Suprapubic skin (tissue), 4 donors: ENCODE measurements around the gene PIK3R2. TPM values are rescaled to one million over a fixed set of nuclear protein-coding genes. Genes with fewer than 3 reads are reported as not detected.

Experiments
- DNase-seq, 2 donors: peaks; one replicate each; pipeline ENCODE4 v3.0.0-alpha.2; 2019; ENCODE audit warnings: low spot score in 2 of 2
- H3K27ac ChIP-seq: fragments of 200-600 bp; sonication (generic); one replicate; pipeline ENCODE4 v1.5.1; 2019
- H3K27me3 ChIP-seq: fragments of 200-600 bp; sonication (generic); one replicate; pipeline ENCODE4 v1.5.1; 2019
- H3K36me3 ChIP-seq: fragments of 200-600 bp; sonication (generic); one replicate; pipeline ENCODE4 v1.5.1; 2019
- H3K4me1 ChIP-seq: fragments of 200-600 bp; sonication (generic); one replicate; pipeline ENCODE4 v1.5.1; 2019
- H3K4me3 ChIP-seq: fragments of 200-600 bp; sonication (generic); one replicate; pipeline ENCODE4 v1.5.1; 2019; ENCODE audit warnings: mild to moderate bottlenecking
- H3K9me3 ChIP-seq: fragments of 200-600 bp; sonication (generic); one replicate; pipeline ENCODE4 v1.5.1; 2019
- CTCF ChIP-seq, 2 donors: fragments of 200-600 bp in 1 of 2; fragments of 450-650 bp in 1 of 2; sonication (generic) in 1 of 2; IDR thresholded peaks; one replicate each; pipeline ENCODE4 v1.5.1; 2016 to 2019; ENCODE audit warnings: antibody characterized with exemption in 2 of 2, mild to moderate bottlenecking in 1 of 2, moderate library complexity in 1 of 2
- EP300 ChIP-seq: sonication (generic); formaldehyde crosslinking; IDR thresholded peaks from one replicate; pipeline ENCODE4 v1.6.1; 2017; ENCODE audit warnings: antibody characterized with exemption
- POLR2A ChIP-seq, 2 donors: fragments of 450-650 bp; IDR thresholded peaks; one replicate each; pipeline ENCODE4 v1.6.1; 2017; ENCODE audit warnings: antibody characterized with exemption in 2 of 2, mild to moderate bottlenecking in 2 of 2, moderate library complexity in 2 of 2
- POLR2AphosphoS5 ChIP-seq, 3 donors: sonication (generic); formaldehyde crosslinking; IDR thresholded peaks; one replicate each; pipeline ENCODE4 v1.6.1; 2017; ENCODE audit warnings: antibody characterized with exemption in 3 of 3
- WGBS: methylation state at CpG from one replicate; pipeline ENCODE4 v1.1.5; 2018; 5-methylcytosine and 5-hydroxymethylcytosine counted together
- total RNA-seq, 4 donors: library from RNA; depleted of rRNA; stranded (reverse); fragments of >200 nt; gene quantifications; one replicate each; pipeline ENCODE4 v1.1.0, GENCODE V29; 2016

PIK3R2 gene
- total RNA-seq, 4 donors from 2014 or later: 14.1 to 25.9 (median 19.5) TPM

DNA sequence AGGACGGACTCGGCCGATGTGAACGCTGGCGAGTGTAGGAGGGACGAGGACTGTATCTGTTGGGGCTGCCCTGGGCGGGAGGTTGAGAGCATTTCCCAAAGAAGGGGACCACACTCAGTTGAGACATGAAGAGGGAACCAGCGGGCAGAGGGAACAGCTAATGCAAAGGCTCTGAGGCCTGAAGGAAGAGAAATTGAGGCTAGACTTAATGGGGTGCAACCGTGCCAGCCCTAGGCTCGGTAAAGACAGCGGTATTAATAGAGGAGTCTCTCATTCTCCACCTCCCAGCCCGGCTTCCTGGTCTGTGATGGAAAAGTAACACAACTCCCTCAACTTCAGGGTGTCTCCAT is 41.2 kb downstream of the PIK3R2 start:
- H3K9me3 ChIP-seq: no peaks in the 10 kb centered on the region
- WGBS: 63% methylated on average over 12 of the region's 12 CpGs
- no peaks in the 10 kb centered on the region for H3K27me3 ChIP-seq
- peaks cover 30% of the 10 kb centered on the region for H3K36me3 ChIP-seq
- no peak overlapping the region for H3K27ac ChIP-seq
- DNase-seq: no peak
- TF ChIP-seq POLR2AphosphoS5 (IDR thresholded peaks at IDR 0.05) (no peak), CTCF (IDR thresholded peaks at IDR 0.05) (no peak)
- H3K4me1 ChIP-seq: peaks cover 26% of the 10 kb centered on the region
- H3K4me3 ChIP-seq: peak overlapping the region; percentile 88

DNA sequence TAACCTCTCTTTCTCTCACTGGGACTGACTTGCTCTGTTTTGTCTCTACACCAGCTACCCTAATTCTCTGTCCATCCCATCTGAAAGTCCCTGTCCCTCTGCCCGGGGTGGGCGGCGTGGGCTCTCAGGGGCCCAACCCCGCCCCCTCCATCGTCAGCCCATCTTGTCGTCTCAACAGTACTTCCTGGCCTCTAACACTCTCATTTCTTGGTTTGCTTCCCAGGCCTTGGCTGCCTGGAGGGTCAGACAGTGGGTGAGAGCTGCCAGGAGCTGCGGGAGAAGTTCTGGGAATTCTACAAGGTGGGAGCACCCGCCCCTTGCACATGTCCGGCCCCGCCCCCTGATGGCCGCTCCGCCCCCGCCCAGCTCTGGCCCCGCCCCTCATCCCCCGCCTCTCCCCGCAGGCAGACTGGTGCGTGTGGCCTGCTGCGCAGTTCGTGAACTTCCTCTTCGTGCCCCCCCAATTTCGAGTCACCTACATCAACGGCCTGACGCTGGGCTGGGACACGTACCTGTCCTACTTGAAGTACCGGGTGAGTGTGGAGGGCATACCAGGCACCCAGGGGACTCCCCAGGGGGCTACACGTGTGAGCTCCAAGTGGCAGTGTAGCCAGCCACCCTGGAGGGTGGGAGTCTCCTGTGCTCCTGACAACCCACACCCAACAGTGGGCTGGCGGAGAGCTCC is 41.7 kb downstream of the PIK3R2 start:
- Histone ChIP-seq H3K27me3 (no peaks in the 10 kb centered on the region), H3K4me3 (peak overlapping the region; percentile 88), H3K4me1 (peaks cover 26% of the 10 kb centered on the region), H3K27ac (no peak overlapping the region), H3K36me3 (peaks cover 30% of the 10 kb centered on the region), H3K9me3 (no peaks in the 10 kb centered on the region)
- peak in 1 of 2 donors; percentile 69 for DNase-seq
- 13% methylated on average over 11 of the region's 27 CpGs for WGBS
- no peak for TF ChIP-seq EP300
- TF ChIP-seq CTCF (IDR thresholded peaks at IDR 0.05): no peak
- TF ChIP-seq POLR2AphosphoS5 (IDR thresholded peaks at IDR 0.05): no peak

DNA sequence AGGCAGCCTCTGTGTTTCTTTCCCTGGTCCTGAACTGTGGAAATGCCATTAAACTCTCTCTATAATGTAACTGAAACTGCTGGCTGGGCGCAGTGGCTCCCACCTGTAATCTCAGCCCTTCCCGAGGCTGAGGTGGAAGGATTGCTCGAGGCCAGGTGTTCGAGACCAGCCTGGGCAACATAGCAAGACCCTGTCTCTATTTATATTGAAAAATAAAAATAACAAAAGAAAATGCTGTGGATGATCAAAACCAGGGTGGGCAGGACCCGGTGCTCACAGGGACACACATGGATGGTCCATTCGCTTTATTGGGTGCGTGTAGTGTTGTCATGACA is 43.5 kb downstream of the PIK3R2 start:
- no peak overlapping the region for H3K27ac ChIP-seq
- peaks cover 30% of the 10 kb centered on the region for H3K36me3 ChIP-seq
- DNase-seq: no peak
- H3K27me3 ChIP-seq: no peaks in the 10 kb centered on the region
- no peaks in the 10 kb centered on the region for H3K9me3 ChIP-seq
- no peak overlapping the region for H3K4me3 ChIP-seq
- no peak for TF ChIP-seq POLR2AphosphoS5 (IDR thresholded peaks at IDR 0.05)
- no peak for TF ChIP-seq POLR2A (IDR thresholded peaks at IDR 0.05)
- no peak for TF ChIP-seq EP300
- TF ChIP-seq CTCF (IDR thresholded peaks at IDR 0.05): no peak
- 93% methylated on average over 7 of the region's 7 CpGs for WGBS
- peaks cover 26% of the 10 kb centered on the region for H3K4me1 ChIP-seq

DNA sequence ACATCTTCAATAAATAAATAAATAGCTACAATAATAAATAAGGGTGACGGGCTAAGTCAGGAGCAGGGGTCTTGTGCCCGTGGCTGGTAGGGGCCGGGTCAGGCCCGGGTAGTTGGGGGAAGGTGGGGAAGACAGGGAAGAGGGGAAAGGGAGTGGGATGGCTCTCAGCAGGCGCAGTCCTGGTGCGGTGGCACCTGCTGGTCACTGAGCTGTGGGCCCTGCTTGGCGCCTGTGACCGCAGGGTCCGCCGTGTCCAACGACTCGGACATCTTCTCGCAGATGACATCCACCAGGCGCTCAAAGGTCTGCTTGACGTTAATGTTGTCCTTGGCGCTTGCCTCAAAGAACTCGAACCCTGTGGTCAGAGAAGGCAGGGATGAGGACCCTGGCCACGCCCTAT is 44.3 kb downstream of the PIK3R2 start:
- Histone ChIP-seq H3K36me3 (peaks cover 30% of the 10 kb centered on the region), H3K27ac (no peak overlapping the region), H3K27me3 (no peaks in the 10 kb centered on the region), H3K4me3 (no peak overlapping the region), H3K9me3 (no peaks in the 10 kb centered on the region), H3K4me1 (peaks cover 19% of the 10 kb centered on the region)
- 93% methylated on average over 18 of the region's 18 CpGs for WGBS
- no peak for DNase-seq
- TF ChIP-seq POLR2A (IDR thresholded peaks at IDR 0.05) (no peak), POLR2AphosphoS5 (IDR thresholded peaks at IDR 0.05) (no peak), CTCF (IDR thresholded peaks at IDR 0.05) (no peak), EP300 (no peak)

DNA sequence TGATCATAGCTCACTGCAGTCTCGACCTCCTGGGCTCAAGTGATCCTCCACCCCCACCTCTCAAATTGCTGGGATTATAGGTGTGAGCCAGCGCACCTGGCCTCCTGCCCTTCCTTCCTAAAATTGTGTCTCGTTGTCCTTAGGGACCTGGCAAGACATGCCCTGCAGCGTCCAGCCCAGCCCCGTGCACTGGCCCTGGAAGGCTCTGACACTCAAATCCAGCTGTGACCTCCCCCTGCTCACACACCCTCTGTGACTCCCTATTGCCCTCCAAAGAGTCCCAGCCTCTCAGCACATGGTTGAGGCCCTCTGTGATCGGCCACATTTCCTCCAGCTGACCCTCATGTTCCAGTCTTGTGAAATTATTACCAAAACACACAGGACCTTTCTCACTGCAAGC is 45.0 kb downstream of the PIK3R2 start:
- no peak overlapping the region for H3K27ac ChIP-seq

More for the DNA sequence above, 45.0 kb downstream of the PIK3R2 start:
- DNase-seq: no peak
- H3K9me3 ChIP-seq: no peaks in the 10 kb centered on the region
- H3K27me3 ChIP-seq: no peaks in the 10 kb centered on the region
- H3K4me3 ChIP-seq: no peak overlapping the region
- peaks cover 30% of the 10 kb centered on the region for H3K36me3 ChIP-seq
- TF ChIP-seq EP300: no peak
- TF ChIP-seq POLR2AphosphoS5 (IDR thresholded peaks at IDR 0.05): no peak
- TF ChIP-seq CTCF (IDR thresholded peaks at IDR 0.05): no peak
- no peak for TF ChIP-seq POLR2A (IDR thresholded peaks at IDR 0.05)
- WGBS: 66% methylated on average over 6 of the region's 6 CpGs
- peaks cover 22% of the 10 kb centered on the region for H3K4me1 ChIP-seq
